DOHH2 (cell line): ENCODE data around the gene ZNF536.

Source experiments
- H3F3A ChIP-seq: fragments of 200-600 bp; sonication (generic), shearing (Covaris generic); 2 replicates; pipeline ENCODE4 v1.6.0; 2016; ENCODE audit warnings: antibody characterized with exemption, mild to moderate bottlenecking; ENCODE audit not compliant: control insufficient read depth, insufficient read depth
- H3K27ac ChIP-seq: fragments of 200-600 bp; sonication (generic); 2 replicates; pipeline ENCODE4 v1.5.1; 2014; ENCODE audit warnings: low read depth, mild to moderate bottlenecking, low read length, moderate library complexity
- H3K27me3 ChIP-seq: fragments of 200-600 bp; sonication (generic); 2 replicates; pipeline ENCODE4 v1.6.1; 2014; ENCODE audit warnings: mild to moderate bottlenecking, low read length, mixed read lengths; ENCODE audit not compliant: control insufficient read depth
- H3K36me3 ChIP-seq: fragments of 200-600 bp; sonication (generic); 2 replicates; pipeline ENCODE4 v1.6.1; 2014; ENCODE audit warnings: mild to moderate bottlenecking, low read length, moderate library complexity, mixed read lengths; ENCODE audit not compliant: control insufficient read depth
- H3K4me1 ChIP-seq: fragments of 200-600 bp; sonication (generic); 2 replicates; pipeline ENCODE4 v1.6.1; 2014; ENCODE audit warnings: mild to moderate bottlenecking, low read length, mixed read lengths; ENCODE audit not compliant: control insufficient read depth
- H3K4me2 ChIP-seq: fragments of 200-600 bp; sonication (generic); 2 replicates; pipeline ENCODE4 v1.6.0; 2014; ENCODE audit warnings: mild to moderate bottlenecking, low read length, moderate library complexity
- H3K4me3 ChIP-seq: fragments of 200-600 bp; sonication (generic); 2 replicates; pipeline ENCODE4 v1.5.1; 2014; ENCODE audit warnings: mild to moderate bottlenecking, low read length, mixed read lengths
- H3K79me2 ChIP-seq: fragments of 200-600 bp; sonication (generic); 2 replicates; pipeline ENCODE4 v1.6.1; 2014; ENCODE audit warnings: mild to moderate bottlenecking, low read length, mixed read lengths; ENCODE audit not compliant: control insufficient read depth
- H3K9me2 ChIP-seq: fragments of 200-600 bp; sonication (generic); replicated peaks from 2 replicates; pipeline ENCODE4 v1.6.1; 2014; ENCODE audit warnings: mild to moderate bottlenecking, low read length, mixed read lengths; ENCODE audit not compliant: control insufficient read depth
- H3K9me3 ChIP-seq: fragments of 200-600 bp; sonication (generic); 2 replicates; pipeline ENCODE4 v1.6.1; 2014; ENCODE audit warnings: antibody characterized with exemption, low read length, mixed read lengths; ENCODE audit not compliant: control insufficient read depth, insufficient read depth
- H4K20me1 ChIP-seq: fragments of 200-600 bp; sonication (generic); 2 replicates; pipeline ENCODE4 v1.6.0; 2014; ENCODE audit warnings: low read depth, mild to moderate bottlenecking, antibody characterized with exemption, low read length, moderate library complexity; ENCODE audit not compliant: control insufficient read depth, insufficient read depth
- CTCF ChIP-seq: fragments of 200-600 bp; sonication (generic); IDR thresholded peaks from one replicate; pipeline ENCODE4 v1.5.1; 2014; ENCODE audit warnings: antibody characterized with exemption, mild to moderate bottlenecking, low read depth, low read length; ENCODE audit not compliant: poor library complexity, severe bottlenecking
- EZH2phosphoT487 ChIP-seq: fragments of 200-600 bp; sonication (generic); IDR thresholded peaks from 2 replicates; pipeline ENCODE4 v1.6.1; 2017; ENCODE audit warnings: borderline replicate concordance, mild to moderate bottlenecking, antibody characterized with exemption, low read length, moderate library complexity, mixed read lengths

Gene ZNF536

GRCh38 chr19:30338878-30339623 is 33.1 kb upstream of the ZNF536 start:
- no peak overlapping the region for H3K4me3 ChIP-seq
- H3F3A ChIP-seq, result no peaks in the 10 kb centered on the region
- H3K79me2 ChIP-seq, result no peaks in the 10 kb centered on the region
- no peak overlapping the region for H3K4me2 ChIP-seq
- H4K20me1 ChIP-seq, result no peaks in the 10 kb centered on the region
- no peak overlapping the region for H3K27ac ChIP-seq
- no peaks in the 10 kb centered on the region for H3K9me3 ChIP-seq
- H3K27me3 ChIP-seq, result no peaks in the 10 kb centered on the region
- H3K9me2 ChIP-seq, result no peaks in the 10 kb centered on the region
- no peaks in the 10 kb centered on the region for H3K36me3 ChIP-seq
- no peak for TF ChIP-seq CTCF
- TF ChIP-seq EZH2phosphoT487, result no peak
- no peaks in the 10 kb centered on the region for H3K4me1 ChIP-seq

- no peak for TF ChIP-seq EZH2phosphoT487
- no peak for TF ChIP-seq CTCF
- Histone ChIP-seq H3K9me2 (no peaks in the 10 kb centered on the region), H3K4me2 (no peak overlapping the region), H3K4me3 (no peak overlapping the region), H3K4me1 (no peaks in the 10 kb centered on the region), H3K9me3 (no peaks in the 10 kb centered on the region), H4K20me1 (no peaks in the 10 kb centered on the region), H3K36me3 (no peaks in the 10 kb centered on the region), H3K27ac (no peak overlapping the region), H3K79me2 (no peaks in the 10 kb centered on the region), H3K27me3 (no peaks in the 10 kb centered on the region), H3F3A (no peaks in the 10 kb centered on the region)
Observed at GRCh38 chr19:30339624-30340525, 32.3 kb upstream of the ZNF536 start.

- Histone ChIP-seq H3K4me2 (no peak overlapping the region), H3K4me3 (no peak overlapping the region), H3F3A (no peaks in the 10 kb centered on the region), H3K9me2 (no peaks in the 10 kb centered on the region), H3K79me2 (no peaks in the 10 kb centered on the region), H3K36me3 (no peaks in the 10 kb centered on the region), H3K4me1 (no peaks in the 10 kb centered on the region), H3K27ac (no peak overlapping the region), H4K20me1 (no peaks in the 10 kb centered on the region), H3K27me3 (no peaks in the 10 kb centered on the region), H3K9me3 (no peaks in the 10 kb centered on the region)
- TF ChIP-seq CTCF (no peak), EZH2phosphoT487 (no peak)
Observed at GRCh38 chr19:30340771-30341561, 31.2 kb upstream of the ZNF536 start.
